NK-92 (cell line): ENCODE data around the gene ABCA5.

Experiments
- DNase-seq: peaks from one replicate; lab custom pipeline; 2025; ENCODE audit not compliant: unreplicated experiment; lab: John Stamatoyannopoulos, UW

Gene ABCA5

DNA sequence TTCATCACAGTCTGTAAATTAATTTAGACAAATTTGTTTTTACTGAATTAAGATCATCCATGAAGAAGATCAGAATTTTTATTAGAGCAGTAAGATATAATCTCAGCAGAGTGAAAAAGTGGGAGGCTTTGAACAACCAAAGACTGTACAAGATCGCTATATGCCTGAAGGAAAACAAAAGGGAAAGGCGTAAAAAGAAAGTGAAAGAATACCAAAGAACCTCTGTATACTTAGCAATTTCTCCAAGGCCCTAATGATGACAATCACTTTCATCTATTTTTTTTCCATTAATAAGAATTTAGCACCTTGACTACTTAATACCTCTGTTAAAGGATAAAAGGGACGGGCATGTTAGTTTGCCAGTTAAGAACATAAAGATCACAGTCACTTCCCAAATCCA is 59.7 kb downstream of the ABCA5 start:
- DNase-seq = no peak

DNA sequence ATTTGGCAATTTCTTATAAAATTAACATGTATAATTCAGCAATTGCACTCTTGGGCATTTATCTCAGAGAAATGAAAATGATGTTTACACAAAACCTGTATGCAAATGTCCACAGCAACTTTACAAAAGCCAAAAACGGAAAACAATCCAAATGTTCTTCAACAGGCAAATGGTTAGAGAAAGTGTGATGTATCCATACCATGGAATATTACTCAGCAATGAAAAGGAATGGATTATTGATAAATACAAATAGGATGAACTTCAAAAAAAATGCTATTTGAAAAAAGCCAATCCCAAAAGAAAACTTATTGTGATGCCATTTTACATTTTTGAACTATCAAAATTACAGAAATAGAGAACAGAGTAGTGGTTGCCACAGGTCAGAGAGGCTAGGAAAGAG is 61.1 kb downstream of the ABCA5 start:
- no peak for DNase-seq

DNA sequence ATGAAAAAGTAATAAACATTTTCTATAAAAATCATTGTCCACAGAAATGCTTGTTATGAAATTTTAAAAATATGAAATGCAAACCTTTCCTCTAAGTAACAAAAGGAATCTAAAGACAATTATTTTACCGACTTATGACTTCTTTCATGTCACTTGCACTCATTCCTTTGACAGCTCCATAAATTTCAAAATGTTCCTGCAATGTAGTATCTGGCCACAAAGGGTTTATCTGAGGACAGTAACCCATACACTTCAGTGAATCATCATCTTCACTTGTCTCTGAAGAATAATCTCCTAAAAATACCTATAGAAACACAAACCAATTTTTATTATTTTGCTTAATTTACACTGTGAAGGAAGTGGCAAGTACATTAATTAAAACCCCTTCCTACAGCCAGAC is 72.7 kb downstream of the ABCA5 start:
- DNase-seq = no peak

- no peak for DNase-seq
Observed at GRCh38 chr17:69250641-69251040, 76.3 kb downstream of the ABCA5 start.

DNA sequence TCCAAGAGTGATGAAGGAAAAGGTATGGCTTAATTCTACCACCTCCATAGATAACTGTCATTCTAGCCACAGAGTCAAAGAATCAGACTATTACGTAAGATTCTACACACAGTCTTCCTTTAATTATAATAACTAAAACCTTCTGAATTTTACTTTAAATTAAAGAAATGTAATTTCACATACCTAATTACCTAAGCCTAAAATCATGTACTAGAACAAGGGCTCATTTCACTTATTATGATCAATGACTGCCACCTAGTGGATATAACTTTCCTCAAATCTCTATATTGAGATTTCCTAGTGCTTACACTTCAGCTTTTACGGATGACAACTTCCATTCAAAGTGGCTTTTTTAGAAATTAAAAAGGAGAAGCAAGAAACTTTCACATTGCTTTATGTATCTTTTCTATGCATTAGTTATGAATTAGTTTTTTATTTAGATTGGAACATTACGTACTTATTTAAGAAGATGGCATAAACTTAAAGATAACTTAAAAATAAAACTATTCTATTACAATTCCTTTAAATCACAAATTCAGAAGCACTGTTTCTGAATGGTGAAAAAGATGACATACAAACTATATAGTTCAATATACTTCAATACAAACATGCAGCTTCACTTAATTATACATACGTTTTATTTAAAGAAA is 80.1 kb downstream of the ABCA5 start:
- no peak for DNase-seq

DNA sequence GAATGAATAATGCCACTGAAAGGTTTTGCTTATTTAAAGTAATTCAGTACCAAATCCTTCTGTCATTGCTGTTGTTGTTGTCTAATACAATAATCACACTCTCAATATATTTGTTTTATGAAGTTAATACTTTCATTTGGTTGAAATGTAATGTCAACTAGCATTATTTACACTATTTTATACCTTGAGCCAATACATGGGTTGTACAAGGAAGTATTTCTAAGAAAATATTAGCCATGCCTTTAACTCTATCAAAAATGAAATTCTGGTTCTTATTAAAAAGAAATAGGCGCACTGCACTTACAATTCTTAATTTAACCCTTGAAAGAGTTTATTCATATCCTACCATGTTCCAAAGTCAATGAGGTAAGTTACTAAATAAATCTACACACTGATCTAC is 80.7 kb downstream of the ABCA5 start:
- no peak for DNase-seq

- DNase-seq = no peak
Observed at GRCh38 chr17:69245617-69246016, 81.3 kb downstream of the ABCA5 start.

- no peak for DNase-seq
Observed at GRCh38 chr17:69239611-69240600, 87.0 kb downstream of the ABCA5 start.

GRCh38 chr17:69236946-69237345 is 90.0 kb downstream of the ABCA5 start:
- no peak for DNase-seq

- DNase-seq = no peak
Observed at GRCh38 chr17:69236464-69236863, 90.5 kb downstream of the ABCA5 start.

- no peak for DNase-seq
Observed at GRCh38 chr17:69235338-69236058, 91.4 kb downstream of the ABCA5 start.

GRCh38 chr17:69232650-69233049 is 94.3 kb downstream of the ABCA5 start:
- DNase-seq = no peak

DNA sequence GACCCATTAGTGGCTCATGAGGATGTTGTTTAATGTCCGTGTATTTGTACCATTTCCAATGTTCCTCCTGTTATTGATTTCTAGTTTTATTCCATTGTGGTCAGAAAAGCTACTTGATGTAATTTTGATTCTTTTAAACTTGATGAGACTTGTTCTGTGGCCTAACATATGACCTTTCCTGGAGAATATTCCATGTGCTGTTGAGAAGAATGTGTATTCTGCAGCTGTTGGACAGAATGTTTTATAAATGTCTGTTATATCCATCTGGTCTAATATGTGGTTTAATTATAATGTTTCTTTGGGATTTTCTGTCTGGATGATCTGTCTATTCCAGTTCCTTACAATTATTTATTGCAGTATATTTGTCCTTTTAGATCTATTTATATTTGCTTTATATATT is 95.4 kb downstream of the ABCA5 start:
- no peak for DNase-seq

DNA sequence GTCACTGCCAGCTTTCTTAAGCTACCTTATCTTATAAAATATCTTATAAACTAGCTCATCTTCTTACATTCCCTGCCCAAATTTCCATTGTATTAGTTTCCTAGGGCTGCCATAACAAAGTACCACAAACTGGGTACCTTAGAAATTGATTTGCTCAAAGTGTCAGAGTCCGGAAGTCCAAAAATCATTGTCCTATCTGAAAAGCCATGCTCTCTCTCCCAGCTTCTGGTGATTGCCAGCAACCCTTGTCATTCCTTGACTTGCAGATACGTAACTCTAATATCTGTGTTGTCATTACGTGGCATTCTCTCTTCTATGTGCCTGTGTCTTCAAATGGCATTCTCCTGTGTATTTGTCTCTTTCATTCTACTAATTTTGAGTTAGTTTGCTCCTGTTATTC is 96.0 kb downstream of the ABCA5 start:
- no peak for DNase-seq

- DNase-seq = no peak
Observed at GRCh38 chr17:69228576-69228975, 98.4 kb downstream of the ABCA5 start, which contains the start of gene ABCA10. ABCA10 (minus strand) TSS chr17:69228824; CDS start chr17:69225358, 3,466 bp downstream.

- DNase-seq = no peak
Observed at GRCh38 chr17:69228018-69228417, 98.9 kb downstream of the ABCA5 start.

GRCh38 chr17:69227541-69227940 is 99.4 kb downstream of the ABCA5 start:
- no peak for DNase-seq

- no peak for DNase-seq
Observed at GRCh38 chr17:69223809-69224208, 103.1 kb downstream of the ABCA5 start.

DNA sequence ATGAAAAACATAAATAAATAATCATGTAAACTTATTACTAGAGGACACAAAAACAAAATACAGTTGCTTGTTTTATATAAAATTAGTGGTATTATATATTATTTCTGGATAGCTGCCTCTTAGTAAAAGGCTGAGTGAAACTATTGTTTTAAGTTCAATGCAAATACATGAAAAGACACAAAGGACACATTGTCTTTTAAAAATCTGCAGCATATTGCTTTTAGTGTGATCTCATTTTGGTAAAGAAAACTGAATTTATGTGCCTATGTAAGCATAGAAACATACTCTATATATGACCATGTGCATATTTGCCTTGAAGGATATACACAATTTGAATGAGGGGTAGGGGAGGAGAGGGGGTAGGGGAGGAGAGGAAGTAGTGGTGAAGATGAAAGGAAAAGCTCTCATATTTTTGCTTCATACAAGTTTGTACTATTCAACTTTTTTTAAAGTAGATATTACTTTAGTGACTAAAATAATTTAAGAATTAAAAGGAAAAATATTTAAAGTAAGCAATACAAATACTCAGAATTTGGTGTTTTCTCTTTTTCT is 104.2 kb downstream of the ABCA5 start:
- DNase-seq = no peak

GRCh38 chr17:69220098-69220497 is 106.8 kb downstream of the ABCA5 start:
- no peak for DNase-seq

DNA sequence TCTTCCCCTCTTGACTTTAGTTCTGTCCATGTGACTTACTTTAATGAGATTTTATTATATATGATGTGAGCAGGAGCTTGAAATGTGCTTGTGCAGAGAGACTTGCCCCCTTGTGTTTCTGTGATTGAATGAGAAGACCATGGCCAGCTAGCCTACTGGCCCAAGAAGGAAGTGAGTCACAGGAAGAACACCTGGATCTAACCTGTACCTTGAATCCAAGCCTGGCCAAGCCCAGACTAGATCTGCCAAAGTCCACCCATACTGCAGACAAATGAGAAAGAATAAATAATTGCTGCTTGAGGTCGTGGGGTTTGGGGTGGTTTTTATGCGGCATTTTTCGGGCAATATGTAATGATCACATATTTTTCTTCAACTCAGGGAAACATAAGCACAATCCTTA is 107.9 kb downstream of the ABCA5 start:
- DNase-seq = no peak
